Stimulated activated CD8-positive, alpha-beta memory T cell treated with anti-CD3 and anti-CD28 coated beads, Interleukin-15, amount 100 ng/mL, for 24 hours (primary cell): ENCODE measurements around the gene PDE3A.

Source experiments
- DNase-seq: peaks from one replicate; pipeline ENCODE4 v3.0.0-alpha.2; 2020; ENCODE audit warnings: low read depth

The PDE3A gene

GRCh38 chr12:20424841-20425240, 56.5 kb downstream of the PDE3A start:
- no peak for DNase-seq

GRCh38 chr12:20426191-20426590, 57.9 kb downstream of the PDE3A start:
- DNase-seq, result no peak

- DNase-seq, result no peak
These were observed 58.6 kb downstream of the PDE3A start for GRCh38 chr12:20426957-20427356.

- DNase-seq, result no peak
These were observed 61.5 kb downstream of the PDE3A start for GRCh38 chr12:20429852-20430251.

GRCh38 chr12:20432290-20432689, 64.0 kb downstream of the PDE3A start:
- DNase-seq, result no peak

GRCh38 chr12:20434996-20435395, 66.7 kb downstream of the PDE3A start:
- no peak for DNase-seq

GRCh38 chr12:20436316-20436715, 68.0 kb downstream of the PDE3A start:
- DNase-seq, result no peak

GRCh38 chr12:20438299-20438779, 70.0 kb downstream of the PDE3A start:
- DNase-seq, result no peak

GRCh38 chr12:20439626-20440025, 71.3 kb downstream of the PDE3A start:
- no peak for DNase-seq

- DNase-seq, result no peak
These were observed 72.1 kb downstream of the PDE3A start for GRCh38 chr12:20440408-20440807.

- DNase-seq, result no peak
These were observed 74.0 kb downstream of the PDE3A start for GRCh38 chr12:20442322-20442721.

GRCh38 chr12:20443255-20443654, 74.9 kb downstream of the PDE3A start:
- no peak for DNase-seq

GRCh38 chr12:20443792-20444191, 75.5 kb downstream of the PDE3A start:
- DNase-seq, result no peak

GRCh38 chr12:20444595-20445170, 76.3 kb downstream of the PDE3A start:
- no peak for DNase-seq

GRCh38 chr12:20445687-20446086, 77.3 kb downstream of the PDE3A start:
- no peak for DNase-seq

GRCh38 chr12:20446836-20447235, 78.5 kb downstream of the PDE3A start:
- no peak for DNase-seq

- DNase-seq, result no peak
These were observed 80.4 kb downstream of the PDE3A start for GRCh38 chr12:20448781-20449180.

GRCh38 chr12:20450591-20451180, 82.3 kb downstream of the PDE3A start:
- no peak for DNase-seq

- no peak for DNase-seq
These were observed 83.4 kb downstream of the PDE3A start for GRCh38 chr12:20451761-20452160.

- DNase-seq, result no peak
These were observed 84.2 kb downstream of the PDE3A start for GRCh38 chr12:20452496-20453010.

GRCh38 chr12:20453756-20454310, 85.5 kb downstream of the PDE3A start:
- no peak for DNase-seq

- DNase-seq, result no peak
These were observed 86.8 kb downstream of the PDE3A start for GRCh38 chr12:20455001-20455706.

- no peak for DNase-seq
These were observed 89.2 kb downstream of the PDE3A start for GRCh38 chr12:20457582-20457981.
